GM12801 (cell line): Measurements from ENCODE around the gene RAB28.

Experiments
- CTCF ChIP-seq: IDR thresholded peaks from one replicate; pipeline ENCODE4 v1.5.1; 2011; ENCODE audit warnings: control low read depth; ENCODE audit not compliant: insufficient read length; ENCODE audit errors: extremely low read depth

Gene RAB28

GRCh38 chr4:13348216-13348615 lies 135.9 kb downstream of the RAB28 start:
- no peak for TF ChIP-seq CTCF

- no peak for TF ChIP-seq CTCF
Observed at GRCh38 chr4:13347517-13348125, 136.5 kb downstream of the RAB28 start.

GRCh38 chr4:13344216-13344615 lies 139.9 kb downstream of the RAB28 start:
- TF ChIP-seq CTCF = no peak

- TF ChIP-seq CTCF = no peak
Observed at GRCh38 chr4:13340672-13341071, 143.5 kb downstream of the RAB28 start.

GRCh38 chr4:13331827-13332226 lies 152.3 kb downstream of the RAB28 start:
- TF ChIP-seq CTCF = no peak

- TF ChIP-seq CTCF = no peak
Observed at GRCh38 chr4:13329963-13330362, 154.2 kb downstream of the RAB28 start.

- TF ChIP-seq CTCF = no peak
Observed at GRCh38 chr4:13329340-13329850, 154.7 kb downstream of the RAB28 start.
